SK-N-MC (cell line): ENCODE data around the gene FAM204A.

Experiments used
- EZH2 ChIP-seq: fragments of 200-600 bp; sonication (generic); IDR thresholded peaks from one replicate; pipeline ENCODE4 v1.6.1; 2017; ENCODE audit warnings: antibody characterized with exemption
- POLR2AphosphoS5 ChIP-seq: IDR thresholded peaks from 2 replicates; pipeline ENCODE4 v1.6.1; 2012; ENCODE audit warnings: mild to moderate bottlenecking, low read depth, low read length, borderline replicate concordance

DNA sequence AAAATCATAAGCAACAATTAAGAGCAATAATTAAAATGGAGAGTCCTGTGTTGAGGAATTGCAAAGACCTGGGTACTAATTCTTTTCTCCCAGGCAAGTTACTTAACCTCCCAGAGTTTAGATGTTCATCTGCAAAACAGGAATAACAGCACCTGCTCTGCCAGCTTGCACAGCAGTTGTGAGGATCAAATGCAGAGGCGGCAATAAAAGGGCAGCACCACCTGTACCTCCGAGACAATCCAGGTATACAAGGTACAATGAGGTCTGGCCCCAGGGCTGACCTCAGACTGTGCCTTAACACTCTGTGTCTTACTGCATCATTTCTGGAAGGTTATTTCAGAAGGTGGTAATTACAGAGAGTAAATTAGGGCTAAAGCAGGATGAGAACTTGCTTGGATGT, 14.5 kb upstream of the FAM204A start:
- TF ChIP-seq EZH2 (no peak), POLR2AphosphoS5 (no peak)
